Neural crest cell (in vitro differentiated cells): ENCODE data around the gene KLRD1. TPM values are rescaled to one million over a fixed set of nuclear protein-coding genes. Genes with fewer than 3 reads are reported as not detected.

Experiments
- DNase-seq: peaks from one replicate; pipeline ENCODE4 v3.0.0; 2021; ENCODE audit warnings: low read depth, mixed read lengths, low spot score
- H3K27ac Mint-ChIP-seq: one replicate; pipeline ENCODE4 v1.8.0; 2021; ENCODE audit warnings: mild to moderate bottlenecking, mixed read lengths; ENCODE audit not compliant: unreplicated experiment
- H3K27me3 Mint-ChIP-seq: 2 replicates; pipeline ENCODE4 v1.8.0; 2021; ENCODE audit warnings: low read depth, mild to moderate bottlenecking, mixed read lengths
- H3K36me3 Mint-ChIP-seq: 2 replicates; pipeline ENCODE4 v1.8.0; 2021; ENCODE audit warnings: low read depth, mild to moderate bottlenecking, mixed read lengths
- H3K4me1 Mint-ChIP-seq: 2 replicates; pipeline ENCODE4 v1.8.0; 2021; ENCODE audit warnings: mixed read lengths
- H3K4me3 Mint-ChIP-seq: one replicate; pipeline ENCODE4 v1.8.0; 2021; ENCODE audit warnings: mild to moderate bottlenecking, mixed read lengths
- H3K9me3 Mint-ChIP-seq: 2 replicates; pipeline ENCODE4 v1.8.0; 2021; ENCODE audit warnings: mixed read lengths
- total RNA-seq: library from RNA; stranded (reverse); gene quantifications from 2 replicates; pipeline ENCODE4 v1.2.1, GENCODE V29; 2021
- TF ChIP-seq, protein P1 (sequence below): fragments of 200-600 bp; sonication (generic); conservative IDR thresholded peaks from 2 replicates; pipeline ENCODE4 v1.5.0; 2021; ENCODE audit warnings: antibody characterized with exemption, mild to moderate bottlenecking

The KLRD1 gene
- total RNA-seq, 1 donor from 2014 or later = 0.12 TPM

DNA sequence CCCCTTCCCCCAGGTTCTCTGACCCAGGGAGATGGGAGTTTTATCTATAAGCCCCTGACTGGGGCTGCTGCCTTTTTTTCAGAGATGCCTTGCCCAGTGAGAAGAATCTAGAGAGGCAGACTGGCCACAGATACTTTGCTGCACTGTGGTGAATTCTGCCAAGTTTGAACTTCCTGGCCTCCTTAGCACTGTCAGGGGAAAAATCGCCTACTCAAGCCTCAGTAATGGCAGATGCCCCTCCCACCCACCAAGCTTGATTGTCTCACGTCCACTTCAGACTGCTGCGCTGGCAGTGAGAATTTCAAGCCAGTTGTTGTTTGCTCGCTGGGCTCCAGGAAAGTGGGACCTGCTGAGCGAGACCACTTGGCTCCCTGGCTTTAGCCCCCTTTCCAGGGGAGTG, 50.5 kb downstream of the KLRD1 start:
- no peaks in the 10 kb centered on the region for H3K9me3 Mint-ChIP-seq
- H3K27me3 Mint-ChIP-seq = no peaks in the 10 kb centered on the region
- no peak overlapping the region for H3K4me3 Mint-ChIP-seq
- no peaks in the 10 kb centered on the region for H3K36me3 Mint-ChIP-seq
- TF ChIP-seq, protein P1, sequence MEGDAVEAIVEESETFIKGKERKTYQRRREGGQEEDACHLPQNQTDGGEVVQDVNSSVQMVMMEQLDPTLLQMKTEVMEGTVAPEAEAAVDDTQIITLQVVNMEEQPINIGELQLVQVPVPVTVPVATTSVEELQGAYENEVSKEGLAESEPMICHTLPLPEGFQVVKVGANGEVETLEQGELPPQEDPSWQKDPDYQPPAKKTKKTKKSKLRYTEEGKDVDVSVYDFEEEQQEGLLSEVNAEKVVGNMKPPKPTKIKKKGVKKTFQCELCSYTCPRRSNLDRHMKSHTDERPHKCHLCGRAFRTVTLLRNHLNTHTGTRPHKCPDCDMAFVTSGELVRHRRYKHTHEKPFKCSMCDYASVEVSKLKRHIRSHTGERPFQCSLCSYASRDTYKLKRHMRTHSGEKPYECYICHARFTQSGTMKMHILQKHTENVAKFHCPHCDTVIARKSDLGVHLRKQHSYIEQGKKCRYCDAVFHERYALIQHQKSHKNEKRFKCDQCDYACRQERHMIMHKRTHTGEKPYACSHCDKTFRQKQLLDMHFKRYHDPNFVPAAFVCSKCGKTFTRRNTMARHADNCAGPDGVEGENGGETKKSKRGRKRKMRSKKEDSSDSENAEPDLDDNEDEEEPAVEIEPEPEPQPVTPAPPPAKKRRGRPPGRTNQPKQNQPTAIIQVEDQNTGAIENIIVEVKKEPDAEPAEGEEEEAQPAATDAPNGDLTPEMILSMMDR = no peak
- H3K4me1 Mint-ChIP-seq = peaks cover 21% of the 10 kb centered on the region
- no peak overlapping the region for H3K27ac Mint-ChIP-seq
- DNase-seq = no peak

DNA sequence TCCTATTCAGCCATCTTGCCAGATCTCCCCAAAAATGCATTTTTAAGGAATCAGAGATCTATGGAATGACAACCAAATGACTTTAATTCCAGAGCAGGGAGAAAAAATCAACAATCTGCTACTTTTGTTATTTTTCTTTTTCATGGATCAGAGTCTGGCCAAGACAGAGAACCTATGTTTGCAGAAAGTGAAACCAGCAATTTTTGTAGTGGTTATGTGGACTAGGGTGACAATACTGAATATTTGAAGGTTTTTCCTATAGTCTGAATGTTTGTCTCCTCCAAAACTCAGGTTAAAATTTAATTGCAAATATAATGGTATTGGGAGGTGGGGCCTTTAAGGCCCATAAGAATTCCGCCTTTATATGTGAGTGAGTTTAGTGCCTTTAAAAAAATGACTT, 51.3 kb downstream of the KLRD1 start:
- Mint-ChIP-seq H3K27me3 (no peaks in the 10 kb centered on the region), H3K4me3 (no peak overlapping the region), H3K27ac (no peak overlapping the region), H3K4me1 (peaks cover 21% of the 10 kb centered on the region), H3K36me3 (no peaks in the 10 kb centered on the region), H3K9me3 (no peaks in the 10 kb centered on the region)
- no peak for DNase-seq
- TF ChIP-seq, protein P1 = no peak

GRCh38 chr12:10361084-10361483, 53.4 kb downstream of the KLRD1 start:
- Mint-ChIP-seq H3K9me3 (no peaks in the 10 kb centered on the region), H3K36me3 (no peaks in the 10 kb centered on the region), H3K27ac (no peak overlapping the region), H3K4me1 (peaks cover 21% of the 10 kb centered on the region), H3K27me3 (no peaks in the 10 kb centered on the region), H3K4me3 (no peak overlapping the region)
- TF ChIP-seq, protein P1 = no peak
- no peak for DNase-seq

GRCh38 chr12:10361622-10362021, 54.0 kb downstream of the KLRD1 start:
- peaks cover 21% of the 10 kb centered on the region for H3K4me1 Mint-ChIP-seq
- no peaks in the 10 kb centered on the region for H3K36me3 Mint-ChIP-seq
- no peak for DNase-seq
- no peaks in the 10 kb centered on the region for H3K27me3 Mint-ChIP-seq
- no peak overlapping the region for H3K27ac Mint-ChIP-seq
- peak overlapping the region; percentile 10 for H3K4me3 Mint-ChIP-seq
- H3K9me3 Mint-ChIP-seq = no peaks in the 10 kb centered on the region
- TF ChIP-seq, protein P1 = no peak

GRCh38 chr12:10362325-10362724, 54.7 kb downstream of the KLRD1 start:
- TF ChIP-seq, protein P1 = no peak
- DNase-seq = no peak
- no peaks in the 10 kb centered on the region for H3K27me3 Mint-ChIP-seq
- peaks cover 21% of the 10 kb centered on the region for H3K4me1 Mint-ChIP-seq
- no peaks in the 10 kb centered on the region for H3K9me3 Mint-ChIP-seq
- H3K27ac Mint-ChIP-seq = no peak overlapping the region
- H3K36me3 Mint-ChIP-seq = no peaks in the 10 kb centered on the region
- H3K4me3 Mint-ChIP-seq = peak overlapping the region; percentile 35
